Endothelial cell of umbilical vein (primary cell): ENCODE data around the gene AMIGO2. TPM values are rescaled to one million over a fixed set of nuclear protein-coding genes. Genes with fewer than 3 reads are reported as not detected.

Experiments used
- BruUV-seq: library from RNA; stranded (reverse); fragments of 400-500 nt; replicated peaks from 2 replicates; lab custom pipeline; 2021; lab: Mats Ljungman, UMichigan
- CTCF ChIA-PET: fragments of 300-600, 350-600 bp; sonication (Branson Sonifier 250); formaldehyde crosslinking; loops from one replicate; lab custom pipeline; 2021; ENCODE audit warnings: antibody characterized with exemption, inconsistent platforms; lab: Charles Lee
- POLR2A ChIA-PET: fragments of 300-600, 350-600 bp; sonication (Branson Sonifier 250); formaldehyde crosslinking; loops from one replicate; lab custom pipeline; 2021; ENCODE audit warnings: antibody characterized with exemption, inconsistent platforms; lab: Charles Lee
- DNase-seq: peaks from one replicate; pipeline ENCODE4 v3.0.0-alpha.2; 2011; ENCODE audit warnings: low read depth, low spot score
- FAIRE-seq: peaks from 2 replicates; lab custom pipeline; 2011; peaks lifted over from hg19 to GRCh38; lab: Jason Lieb, UNC
- H2AFZ ChIP-seq: 2 replicates; pipeline ENCODE4 v1.6.0; 2012; ENCODE audit warnings: low read depth, low read length, control low read depth, inconsistent platforms
- H3K27ac ChIP-seq: 2 replicates; pipeline ENCODE4 v1.5.1; 2011; ENCODE audit warnings: low read depth, mild to moderate bottlenecking, control low read depth, low read length, moderate library complexity; ENCODE audit not compliant: insufficient read depth
- H3K27me3 ChIP-seq, 2 experiments: 2 replicates each; pipeline versions ENCODE4 v1.6.0 to v1.6.1; 2011; ENCODE audit warnings: low read length in 2 of 2, mixed read lengths in 1 of 2; ENCODE audit not compliant: control insufficient read depth in 2 of 2, insufficient read depth in 2 of 2
- H3K36me3 ChIP-seq, 2 experiments: 2 replicates in 1 of 2; 3 replicates in 1 of 2; pipeline ENCODE4 v1.5.1; 2011; ENCODE audit warnings: low read length in 2 of 2, mild to moderate bottlenecking in 1 of 2, moderate library complexity in 1 of 2; ENCODE audit not compliant: control insufficient read depth in 2 of 2, insufficient read depth in 2 of 2; ENCODE audit errors: extremely low read depth in 1 of 2
- H3K4me1 ChIP-seq: 3 replicates; pipeline ENCODE4 v1.5.1; 2011; ENCODE audit warnings: mild to moderate bottlenecking, low read length; ENCODE audit not compliant: control insufficient read depth, insufficient read depth; ENCODE audit errors: extremely low read depth
- H3K4me2 ChIP-seq: 2 replicates; pipeline ENCODE4 v1.6.1; 2011; ENCODE audit warnings: low read length, control low read depth, mixed read lengths; ENCODE audit not compliant: insufficient read depth
- H3K4me3 ChIP-seq, 3 experiments: fragments of 200-600 bp in 1 of 3; sonication (generic), shearing (Covaris generic) in 1 of 3; replicated peaks in 1 of 3; 2 replicates each; pipeline ENCODE4 v1.5.1; 2011 to 2016; ENCODE audit warnings: control low read depth in 3 of 3, low read length in 3 of 3, mild to moderate bottlenecking in 2 of 3, inconsistent platforms in 1 of 3, low read depth in 1 of 3, moderate library complexity in 1 of 3; ENCODE audit not compliant: insufficient read depth in 1 of 3
- H3K79me2 ChIP-seq: 2 replicates; pipeline ENCODE4 v1.6.0; 2012; ENCODE audit warnings: low read length, inconsistent platforms; ENCODE audit not compliant: control insufficient read depth, insufficient read depth
- H3K9ac ChIP-seq: replicated peaks from 2 replicates; pipeline ENCODE3; 2011; ENCODE audit warnings: low read length, control low read depth; ENCODE audit not compliant: insufficient read depth; ENCODE audit errors: extremely low read depth
- H3K9me1 ChIP-seq: replicated peaks from 3 replicates; pipeline ENCODE4 v1.6.0; 2011; ENCODE audit warnings: mild to moderate bottlenecking, low read length; ENCODE audit not compliant: control insufficient read depth, insufficient read depth; ENCODE audit errors: extremely low read depth
- H3K9me3 ChIP-seq: replicated peaks from 2 replicates; pipeline ENCODE4 v1.5.1; 2012; ENCODE audit warnings: low read length, inconsistent platforms; ENCODE audit not compliant: control insufficient read depth, insufficient read depth
- H4K20me1 ChIP-seq: replicated peaks from 2 replicates; pipeline ENCODE3; 2011; ENCODE audit warnings: mild to moderate bottlenecking, low read length; ENCODE audit not compliant: control insufficient read depth, insufficient read depth; ENCODE audit errors: extremely low read depth
- CTCF ChIP-seq, 2 donors: IDR thresholded peaks; 1 replicate in 1 of 2; 2 replicates in 1 of 2; pipeline ENCODE4 v1.5.1; 2011; ENCODE audit warnings: low read length in 2 of 2, mild to moderate bottlenecking in 2 of 2, moderate library complexity in 2 of 2, control low read depth in 1 of 2, inconsistent platforms in 1 of 2, low read depth in 1 of 2; ENCODE audit not compliant: insufficient read depth in 1 of 2; ENCODE audit errors: extremely low read depth in 1 of 2
- EZH2 ChIP-seq: IDR thresholded peaks from 2 replicates; pipeline ENCODE4 v1.6.1; 2012; ENCODE audit warnings: borderline replicate concordance, low read depth, mild to moderate bottlenecking, moderate library complexity, low read length, inconsistent platforms; ENCODE audit not compliant: severe bottlenecking
- FOS ChIP-seq: IDR thresholded peaks from 2 replicates; pipeline ENCODE4 v1.6.1; 2011; ENCODE audit warnings: mild to moderate bottlenecking, low read length, moderate library complexity, borderline replicate concordance; ENCODE audit not compliant: insufficient read depth
- GATA2 ChIP-seq: IDR thresholded peaks from 2 replicates; pipeline ENCODE4 v1.7.0; 2011; ENCODE audit warnings: low read depth, mild to moderate bottlenecking, moderate library complexity, mixed read lengths, low read length; ENCODE audit not compliant: insufficient read length, insufficient read depth
- JUN ChIP-seq: IDR thresholded peaks from 2 replicates; pipeline ENCODE4 v1.6.1; 2011; ENCODE audit warnings: borderline replicate concordance, low read depth; ENCODE audit not compliant: insufficient read length, insufficient read depth
- MAX ChIP-seq: IDR thresholded peaks from 2 replicates; pipeline ENCODE4 v1.6.1; 2011; ENCODE audit not compliant: insufficient read depth, insufficient read length
- MYC ChIP-seq: IDR thresholded peaks from one replicate; pipeline ENCODE4 v1.6.1; 2011; ENCODE audit warnings: mild to moderate bottlenecking, low read depth, low read length
- POLR2A ChIP-seq: IDR thresholded peaks from 2 replicates; pipeline ENCODE4 v1.6.1; 2012; ENCODE audit warnings: low read depth, mild to moderate bottlenecking, control low read depth, low read length
- POLR2AphosphoS5 ChIP-seq: IDR thresholded peaks from 2 replicates; pipeline ENCODE4 v1.6.1; 2012; ENCODE audit warnings: low read depth, mild to moderate bottlenecking, control low read depth, low read length, moderate library complexity; ENCODE audit not compliant: insufficient read depth
- dilution Hi-C: fragments of 300-500 bp; cut with MboI; formaldehyde crosslinking; loops from one replicate; pipeline ENCODE4 v1.15.0; 2019; ENCODE audit warnings: low sequenced_read_pairs; ENCODE audit not compliant: extremely low pct_ligation_motif_present
- intact Hi-C: fragments of 100-400 bp; cut with micrococcal nuclease; formaldehyde crosslinking; loops from one replicate; pipeline ENCODE4 v1.10.0; 2022
- polyA plus RNA-seq, 4 experiments: library from polyadenylated mRNA; depleted of rRNA in 3 of 4; stranded (reverse) in 3 of 4; unstranded in 1 of 4; fragments of >200 nt; gene quantifications; 2 replicates each; pipeline versions ENCODE4 v1.2.1 to v1.2.3, GENCODE V29; 2011 to 2012; ENCODE audit warnings: missing spikeins in 1 of 4
- total RNA-seq: library from RNA; stranded (reverse); gene quantifications from 2 replicates; pipeline ENCODE4 v1.2.3, GENCODE V29; 2021

Gene AMIGO2
- total and polyA plus RNA-seq, 2 donors (not counting 3 experiments of a cell fraction or from before 2014, with no cell fraction given) = 5.4 to 7.5 TPM

GRCh38 chr12:47068539-47068938 is 11.2 kb downstream of the AMIGO2 start:
- Histone ChIP-seq H3K9ac (no peak overlapping the region), H3K4me2 (no peak overlapping the region), H3K79me2 (no peaks in the 10 kb centered on the region), H3K4me3 (no peak overlapping the region), H3K9me3 (no peaks in the 10 kb centered on the region), H2AFZ (no peak overlapping the region), H3K36me3 (no peaks in the 10 kb centered on the region), H3K27ac (no peak overlapping the region), H3K27me3 (no peaks in the 10 kb centered on the region), H4K20me1 (no peaks in the 10 kb centered on the region), H3K9me1 (no peaks in the 10 kb centered on the region), H3K4me1 (no peaks in the 10 kb centered on the region)
- no peak for TF ChIP-seq MYC
- no peak for TF ChIP-seq JUN
- TF ChIP-seq GATA2 = no peak
- TF ChIP-seq CTCF (IDR thresholded peaks at IDR 0.05; ENCODE audit: extremely low read depth in 1 of 2, insufficient read depth in 1 of 2, low read depth in 1 of 2, low read length in 2 of 2) = no peak
- no peak for TF ChIP-seq FOS
- TF ChIP-seq POLR2AphosphoS5 = no peak
- no peak for TF ChIP-seq MAX
- TF ChIP-seq POLR2A = no peak
- TF ChIP-seq EZH2 = no peak
- intact Hi-C loops = no loop called here
- BruUV-seq = no TSS peak
- dilution Hi-C loops = no loop called here
- FAIRE-seq (no peak), DNase-seq (no peak)
- ChIA-PET POLR2A (no interaction called here), CTCF (interaction anchor here (1.3 to 7.0 kb wide), 4 partner anchors 34 to 329 kb away, joined by 3 to 47 read pairs (median 18); no protein-coding TSS in a partner anchor)
